BLaER1 treated with 17β-estradiol and CSF1 and Interleukin-3, amounts not matched to agents 10 nM and 100 nM (cell line): ENCODE data around the gene PSMB2.

Experiments used
- H3K27ac ChIP-seq, 11 experiments: shearing (Covaris generic); formaldehyde crosslinking; 2 replicates each; pipeline ENCODE4 v1.8.1; 2022
- H3K27me3 ChIP-seq, 11 experiments: shearing (Covaris generic); formaldehyde crosslinking; 2 replicates each; pipeline ENCODE4 v1.8.1; 2022
- H3K36me3 ChIP-seq, 11 experiments: shearing (Covaris generic); formaldehyde crosslinking; 2 replicates each; pipeline ENCODE4 v1.8.1; 2022
- H3K4me1 ChIP-seq, 10 experiments: shearing (Covaris generic); formaldehyde crosslinking; 2 replicates each; pipeline ENCODE4 v1.8.1; 2022
- H3K4me2 ChIP-seq, 11 experiments: shearing (Covaris generic); formaldehyde crosslinking; 2 replicates each; pipeline ENCODE4 v1.8.1; 2022
- H3K4me3 ChIP-seq, 10 experiments: shearing (Covaris generic); formaldehyde crosslinking; 2 replicates each; pipeline ENCODE4 v1.8.1; 2022
- H3K9ac ChIP-seq, 11 experiments: shearing (Covaris generic); formaldehyde crosslinking; 2 replicates each; pipeline ENCODE4 v1.8.1; 2022
- H3K9me3 ChIP-seq, 11 experiments: shearing (Covaris generic); formaldehyde crosslinking; replicated peaks in 1 of 11; 2 replicates each; pipeline ENCODE4 v1.8.1; 2022
- H4K20me1 ChIP-seq, 11 experiments: shearing (Covaris generic); formaldehyde crosslinking; 2 replicates each; pipeline ENCODE4 v1.8.1; 2022
- Cebpa-rat ChIP-seq, 11 experiments: shearing (Covaris generic); IDR thresholded peaks; 2 replicates each; pipeline ENCODE4 v1.8.1; 2022

Gene PSMB2

GRCh38 chr1:35574125-35574654, 67.1 kb downstream of the PSMB2 start:
- H3K4me1 ChIP-seq: peaks cover 58 to 82% (median 74%) of the 10 kb centered on the region in 10 experiments
- H3K9ac ChIP-seq: no peak overlapping the region
- H3K36me3 ChIP-seq: peaks cover 0 to 15% (median 6%) of the 10 kb centered on the region in 11 experiments; a peak in 6 of 22 replicates
- 0 out of 22 replicates have a peak overlapping the region, but pooled peaks of 1 of the 11 experiments have one; percentile 13 for H3K27ac ChIP-seq
- no peak for TF ChIP-seq Cebpa-rat (IDR thresholded peaks at IDR 0.05)
- H3K4me3 ChIP-seq: peak overlapping the region in 2 of 10 experiments; percentile 43 to 49; a peak in 2 of 20 replicates
- H3K4me2 ChIP-seq: peak overlapping the region in 9 of 11 experiments; percentile 80 to 100 (median 97); a peak in 16 of 22 replicates
- peaks cover 0 to 58% (median 6%) of the 10 kb centered on the region in 11 experiments; a peak in 10 of 22 replicates for H4K20me1 ChIP-seq
- peaks cover 0 to 11% (median 0%) of the 10 kb centered on the region in 11 experiments; a peak in 6 of 22 replicates for H3K9me3 ChIP-seq
- H3K27me3 ChIP-seq: peaks cover 38 to 70% (median 48%) of the 10 kb centered on the region in 11 experiments

- peaks cover 38 to 70% (median 48%) of the 10 kb centered on the region in 11 experiments for H3K27me3 ChIP-seq
- H3K36me3 ChIP-seq: peaks cover 0 to 15% (median 6%) of the 10 kb centered on the region in 11 experiments; a peak in 6 of 22 replicates
- H3K27ac ChIP-seq: peak within 1 kb of the TSS in 2 of 11 experiments; percentile 13 to 18; a peak in 1 of 22 replicates
- H3K9me3 ChIP-seq: peaks cover 0 to 11% (median 0%) of the 10 kb centered on the region in 11 experiments; a peak in 6 of 22 replicates
- H3K9ac ChIP-seq: peak within 1 kb of the TSS in 8 of 11 experiments; percentile 16 to 67 (median 45); a peak in 11 of 22 replicates
- peak within 1 kb of the TSS; percentile 33 to 63 (median 48); a peak in 18 of 20 replicates for H3K4me3 ChIP-seq
- peaks cover 52 to 74% (median 67%) of the 10 kb centered on the region in 10 experiments for H3K4me1 ChIP-seq
- no peak for TF ChIP-seq Cebpa-rat (IDR thresholded peaks at IDR 0.05)
- H4K20me1 ChIP-seq: peaks cover 0 to 64% (median 6%) of the 10 kb centered on the region in 11 experiments; a peak in 10 of 22 replicates
- peak within 1 kb of the TSS; percentile 64 to 100 (median 91) for H3K4me2 ChIP-seq
These were observed 67.9 kb downstream of the PSMB2 start, which contains the start of gene TFAP2E for GRCh38 chr1:35573198-35574124. Gene TFAP2E, plus strand, starts transcription at chr1:35573314. Its CDS starts 264 bp downstream, at chr1:35573578.

- Histone ChIP-seq H3K4me3 (no peak overlapping the region), H3K27me3 (peaks cover 38 to 70% (median 48%) of the 10 kb centered on the region in 11 experiments), H3K9me3 (peaks cover 0 to 11% (median 0%) of the 10 kb centered on the region in 11 experiments; a peak in 6 of 22 replicates), H3K36me3 (peaks cover 0 to 20% (median 8%) of the 10 kb centered on the region in 11 experiments; a peak in 9 of 22 replicates), H3K9ac (peak overlapping the region in 1 of 11 experiments; percentile 10; a peak in 2 of 22 replicates), H4K20me1 (peaks cover 0 to 72% (median 6%) of the 10 kb centered on the region in 11 experiments; a peak in 10 of 22 replicates), H3K4me2 (peak overlapping the region in 6 of 11 experiments; percentile 64 to 98 (median 94); a peak in 6 of 22 replicates), H3K4me1 (peaks cover 46 to 66% (median 56%) of the 10 kb centered on the region in 10 experiments), H3K27ac (no peak overlapping the region)
- TF ChIP-seq Cebpa-rat (IDR thresholded peaks at IDR 0.05): no peak
These were observed 69.0 kb downstream of the PSMB2 start for GRCh38 chr1:35572296-35572695.

DNA sequence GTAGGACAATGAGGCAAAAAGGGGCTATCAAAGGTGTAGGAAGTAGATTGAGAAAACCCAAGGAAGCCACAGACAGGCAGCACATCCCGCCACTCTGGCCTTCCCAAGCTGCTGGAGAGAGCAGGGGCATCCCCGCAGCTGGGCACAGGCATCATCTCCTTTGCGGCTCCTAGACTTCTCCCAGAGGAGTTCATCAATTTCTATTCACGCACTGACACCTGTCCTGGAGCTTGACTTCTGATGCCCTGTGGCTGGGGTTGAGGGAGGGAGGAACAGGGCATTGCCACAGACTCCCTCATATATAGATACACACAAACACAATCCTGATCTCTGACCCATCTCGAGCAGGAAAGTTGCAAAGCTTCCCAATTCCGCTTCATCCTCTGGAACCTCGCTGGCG, 70.1 kb downstream of the PSMB2 start:
- H3K4me3 ChIP-seq: no peak overlapping the region
- no peak overlapping the region for H3K9ac ChIP-seq
- no peak for TF ChIP-seq Cebpa-rat (IDR thresholded peaks at IDR 0.05)
- peaks cover 38 to 59% (median 48%) of the 10 kb centered on the region in 11 experiments for H3K27me3 ChIP-seq
- H3K27ac ChIP-seq: no peak overlapping the region
- peaks cover 0 to 72% (median 6%) of the 10 kb centered on the region in 11 experiments; a peak in 10 of 22 replicates for H4K20me1 ChIP-seq
- H3K9me3 ChIP-seq: peaks cover 0 to 11% (median 0%) of the 10 kb centered on the region in 11 experiments; a peak in 6 of 22 replicates
- peaks cover 36 to 56% (median 46%) of the 10 kb centered on the region in 10 experiments for H3K4me1 ChIP-seq
- H3K4me2 ChIP-seq: peak overlapping the region in 9 of 11 experiments; percentile 32 to 70 (median 54); a peak in 18 of 22 replicates
- H3K36me3 ChIP-seq: peaks cover 0 to 30% (median 13%) of the 10 kb centered on the region in 11 experiments; a peak in 13 of 22 replicates

DNA sequence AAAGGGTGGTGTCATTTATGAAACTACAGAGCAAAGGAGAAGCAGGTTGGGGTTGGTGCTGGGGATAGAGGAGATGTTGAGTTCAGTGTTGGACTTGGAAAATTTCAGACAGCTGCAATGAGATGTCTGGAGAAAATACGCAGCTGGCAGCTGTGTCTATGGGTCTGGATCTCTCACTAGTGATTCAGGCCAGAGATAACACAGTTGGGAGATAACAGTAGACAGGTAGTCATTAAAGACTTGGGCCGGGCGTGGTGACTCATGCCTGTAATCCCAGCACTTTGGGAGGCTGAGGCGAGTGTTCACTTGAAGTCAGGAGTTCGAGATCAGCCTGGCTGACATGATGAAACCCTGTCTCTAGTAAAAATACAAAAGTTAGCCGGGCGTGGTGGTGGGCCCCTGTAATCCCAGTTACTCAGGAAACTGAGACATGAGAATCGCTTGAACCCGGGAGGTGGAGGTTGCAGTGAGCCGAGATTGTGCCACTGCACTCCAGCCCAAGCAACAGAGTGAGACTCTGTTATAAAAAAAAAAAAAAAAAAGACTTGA, 70.7 kb downstream of the PSMB2 start:
- TF ChIP-seq Cebpa-rat (IDR thresholded peaks at IDR 0.05): no peak
- Histone ChIP-seq H3K4me2 (peak overlapping the region in 9 of 11 experiments; percentile 32 to 70 (median 54); a peak in 15 of 22 replicates), H3K4me1 (peaks cover 30 to 50% (median 40%) of the 10 kb centered on the region in 10 experiments), H3K27me3 (peaks cover 38 to 54% (median 48%) of the 10 kb centered on the region in 11 experiments), H3K9me3 (peaks cover 0 to 11% (median 0%) of the 10 kb centered on the region in 11 experiments; a peak in 6 of 22 replicates), H3K4me3 (no peak overlapping the region), H3K36me3 (peaks cover 0 to 36% (median 19%) of the 10 kb centered on the region in 11 experiments; a peak in 14 of 22 replicates), H3K9ac (peak overlapping the region in 1 of 11 experiments; percentile 38; a peak in 2 of 22 replicates), H3K27ac (no peak overlapping the region), H4K20me1 (peaks cover 0 to 77% (median 6%) of the 10 kb centered on the region in 11 experiments; a peak in 10 of 22 replicates)

DNA sequence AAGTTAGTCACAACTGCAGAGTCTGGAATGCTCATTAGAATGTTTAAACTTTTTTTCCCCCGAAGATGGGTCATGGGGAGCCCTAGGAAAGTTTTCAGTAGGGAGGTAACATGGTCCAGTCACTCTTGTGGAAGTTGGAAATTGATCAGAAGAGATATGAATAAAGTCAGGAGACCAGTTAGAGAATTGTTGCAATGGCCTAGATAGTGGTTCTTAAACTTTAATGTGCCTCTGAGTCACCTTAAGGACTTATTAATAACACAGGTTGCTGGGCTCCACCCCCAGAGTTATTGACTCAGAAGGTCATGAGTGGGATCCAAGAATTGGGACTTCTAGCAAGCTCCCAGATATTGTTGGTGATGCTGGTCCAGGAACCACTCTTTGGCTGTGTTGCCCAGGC, 71.4 kb downstream of the PSMB2 start:
- no peak overlapping the region for H3K4me2 ChIP-seq
- peaks cover 0 to 11% (median 0%) of the 10 kb centered on the region in 11 experiments; a peak in 6 of 22 replicates for H3K9me3 ChIP-seq

GRCh38 chr1:35568975-35569395, 72.3 kb downstream of the PSMB2 start:
- no peak overlapping the region for H3K4me3 ChIP-seq
- peaks cover 30 to 39% (median 35%) of the 10 kb centered on the region in 11 experiments for H3K27me3 ChIP-seq
- H3K4me1 ChIP-seq: peaks cover 16 to 33% (median 28%) of the 10 kb centered on the region in 10 experiments
- no peak overlapping the region for H3K27ac ChIP-seq
- peaks cover 0 to 80% (median 10%) of the 10 kb centered on the region in 11 experiments; a peak in 14 of 22 replicates for H4K20me1 ChIP-seq
- H3K4me2 ChIP-seq: 0 out of 22 replicates have a peak overlapping the region, but pooled peaks of 1 of the 11 experiments have one; percentile 1
- no peak for TF ChIP-seq Cebpa-rat (IDR thresholded peaks at IDR 0.05)
- H3K9ac ChIP-seq: no peak overlapping the region
- peaks cover 0 to 6% (median 0%) of the 10 kb centered on the region in 11 experiments; a peak in 6 of 22 replicates for H3K9me3 ChIP-seq
- peaks cover 0 to 42% (median 20%) of the 10 kb centered on the region in 11 experiments; a peak in 16 of 22 replicates for H3K36me3 ChIP-seq

More for the DNA sequence above, 71.4 kb downstream of the PSMB2 start:
- no peak for TF ChIP-seq Cebpa-rat (IDR thresholded peaks at IDR 0.05)
- peaks cover 0 to 43% (median 25%) of the 10 kb centered on the region in 11 experiments; a peak in 14 of 22 replicates for H3K36me3 ChIP-seq
- H3K27me3 ChIP-seq: peaks cover 38 to 48% (median 45%) of the 10 kb centered on the region in 11 experiments
- no peak overlapping the region for H3K27ac ChIP-seq
- peaks cover 23 to 43% (median 33%) of the 10 kb centered on the region in 10 experiments for H3K4me1 ChIP-seq
- peak overlapping the region in 1 of 11 experiments; percentile 38; a peak in 1 of 22 replicates for H3K9ac ChIP-seq
- no peak overlapping the region for H3K4me3 ChIP-seq
- peaks cover 0 to 82% (median 6%) of the 10 kb centered on the region in 11 experiments; a peak in 11 of 22 replicates for H4K20me1 ChIP-seq
